Mammary microvascular endothelial cell (primary cell): ENCODE results near the gene PMF1. TPM values are rescaled to one million over a fixed set of nuclear protein-coding genes. Genes with fewer than 3 reads are reported as not detected.

Source experiments
- total RNA-seq: library from RNA; depleted of rRNA; stranded (reverse); fragments of >200 nt; gene quantifications from 2 replicates; pipeline ENCODE4 v1.2.3, GENCODE V29; 2015

The PMF1 gene
- total RNA-seq = 102 and 103 TPM in 2 replicates

DNA sequence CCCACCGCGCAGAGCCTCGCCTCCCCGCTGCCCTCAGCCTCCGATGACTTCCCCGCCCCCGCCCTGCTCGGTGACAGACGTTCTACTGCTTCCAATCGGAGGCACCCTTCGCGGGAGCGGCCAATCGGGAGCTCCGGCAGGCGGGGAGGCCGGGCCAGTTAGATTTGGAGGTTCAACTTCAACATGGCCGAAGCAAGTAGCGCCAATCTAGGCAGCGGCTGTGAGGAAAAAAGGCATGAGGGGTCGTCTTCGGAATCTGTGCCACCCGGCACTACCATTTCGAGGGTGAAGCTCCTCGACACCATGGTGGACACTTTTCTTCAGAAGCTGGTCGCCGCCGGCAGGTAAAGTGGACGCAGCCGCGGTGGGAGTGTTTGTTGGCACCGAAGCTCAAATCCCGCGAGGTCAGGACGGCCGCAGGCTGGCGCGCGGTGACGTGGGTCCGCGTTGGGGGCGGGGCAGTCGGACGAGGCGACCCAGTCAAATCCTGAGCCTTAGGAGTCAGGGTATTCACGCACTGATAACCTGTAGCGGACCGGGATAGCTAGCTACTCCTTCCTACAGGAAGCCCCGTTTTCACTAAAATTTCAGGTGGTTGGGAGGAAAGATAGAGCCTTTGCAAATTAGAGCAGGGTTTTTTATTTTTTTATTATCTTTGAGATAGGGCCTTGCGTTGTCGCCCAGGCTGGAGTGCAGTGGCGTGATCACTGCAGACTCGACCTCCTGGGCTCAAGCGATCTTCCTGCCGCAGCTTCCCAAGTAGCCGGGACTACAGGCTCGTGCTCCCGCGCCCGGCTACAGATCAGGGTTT lies at the start of gene PMF1:
Gene PMF1, plus strand, starts transcription at position 175 of the 811 bp plus-strand sequence. Its CDS starts 9 bp downstream, at position 184.

DNA sequence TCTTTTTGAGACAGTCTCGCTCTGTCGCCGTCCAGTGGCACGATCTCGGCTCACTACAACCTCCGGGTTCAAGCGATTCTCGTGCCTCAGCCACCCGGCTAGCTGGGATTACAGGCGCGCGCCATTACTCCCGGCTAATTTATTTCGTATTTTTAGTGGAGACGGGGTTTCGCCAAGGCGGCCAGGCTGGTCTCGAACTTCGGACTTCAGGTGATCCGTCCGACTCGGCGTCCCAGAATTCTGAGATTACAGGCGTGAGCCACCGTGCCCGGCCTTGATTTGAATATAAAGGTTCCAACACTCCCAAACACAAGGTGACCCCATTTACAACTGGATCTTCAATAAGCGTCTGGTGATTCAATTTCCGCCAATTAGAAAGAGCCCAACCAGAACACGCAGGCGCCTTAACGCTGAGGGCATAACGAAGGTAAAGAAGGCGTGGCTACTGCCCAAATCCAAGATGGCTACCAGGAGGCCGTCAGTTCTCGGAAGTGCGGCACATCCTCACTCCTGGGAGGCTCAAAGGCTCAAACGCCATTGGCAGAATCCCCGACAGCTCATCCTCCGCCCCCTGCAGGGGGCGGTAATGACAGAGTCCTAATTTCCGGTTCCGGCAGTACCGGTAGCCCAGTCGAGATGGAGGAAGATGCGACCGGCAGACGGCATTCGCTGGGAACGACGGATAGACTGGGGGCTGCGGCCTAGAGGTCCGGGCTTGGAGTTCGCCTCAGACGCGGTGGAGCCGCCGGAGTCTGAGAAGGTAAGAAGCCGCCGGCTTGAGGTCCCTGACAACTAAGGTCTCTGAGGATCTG lies 19.1 kb upstream of the PMF1 start, which contains the start of gene SLC25A44:
Gene SLC25A44, plus strand, starts transcription at position 617 of the 812 bp plus-strand sequence. CDS start 5,744 bp downstream, outside the sequence.

DNA sequence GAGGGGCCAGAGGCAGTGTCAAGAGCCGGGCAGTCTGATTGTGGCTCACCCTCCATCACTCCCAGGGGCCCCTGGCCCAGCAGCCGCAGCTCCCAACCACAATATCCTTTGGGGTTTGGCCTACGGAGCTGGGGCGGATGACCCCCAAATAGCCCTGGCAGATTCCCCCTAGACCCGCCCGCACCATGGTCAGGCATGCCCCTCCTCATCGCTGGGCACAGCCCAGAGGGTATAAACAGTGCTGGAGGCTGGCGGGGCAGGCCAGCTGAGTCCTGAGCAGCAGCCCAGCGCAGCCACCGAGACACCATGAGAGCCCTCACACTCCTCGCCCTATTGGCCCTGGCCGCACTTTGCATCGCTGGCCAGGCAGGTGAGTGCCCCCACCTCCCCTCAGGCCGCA lies 29.1 kb downstream of the PMF1 start, which contains the start of gene BGLAP:
Gene BGLAP, plus strand, starts transcription at position 259 of the 400 bp plus-strand sequence. Its CDS starts 48 bp downstream, at position 307.

GRCh38 chr1:156247460-156248322 lies 34.9 kb downstream of the PMF1 start, which contains the start of gene PAQR6:
TSS of gene PAQR6 (minus strand) at chr1:156248056. CDS start at chr1:156246731, 1,325 bp downstream.

DNA sequence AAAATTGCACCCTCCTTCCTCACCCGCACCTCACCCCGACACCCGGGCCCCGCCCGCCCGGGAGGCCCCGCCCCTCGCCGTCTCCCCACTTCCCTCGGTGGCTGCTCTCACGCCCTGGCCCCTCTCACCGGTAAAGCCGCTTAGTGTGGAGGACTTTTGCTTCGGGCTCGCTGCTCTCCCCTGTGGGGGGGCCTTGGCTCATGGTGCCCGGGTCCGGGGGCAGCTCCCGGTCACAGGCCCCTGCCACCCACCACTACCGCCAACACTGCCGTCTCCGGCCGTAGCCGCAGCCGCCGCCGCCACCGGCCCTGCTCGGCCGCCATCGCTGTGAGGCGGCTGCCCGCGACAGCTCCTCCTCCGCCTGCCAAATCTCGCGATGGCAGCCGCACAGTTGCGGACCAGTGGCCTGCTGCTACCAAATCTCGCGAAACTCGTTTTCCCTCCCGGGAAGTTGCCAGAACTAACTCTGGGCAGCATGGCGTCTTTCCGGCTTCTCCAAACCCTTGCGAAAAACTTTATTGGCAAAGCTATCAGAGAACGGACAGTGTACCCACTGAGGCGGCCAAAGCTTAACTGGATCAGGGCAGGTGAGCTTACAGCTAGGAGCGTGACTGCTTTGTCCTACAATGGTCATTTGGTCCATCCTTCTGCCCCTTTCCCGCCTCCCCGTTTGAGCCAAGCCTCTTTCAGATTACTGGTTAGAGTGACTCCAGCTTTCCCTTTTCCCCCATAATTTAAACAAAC lies 69.8 kb downstream of the PMF1 start, which contains the start of gene SMG5:
Gene SMG5, minus strand, starts transcription at position 347 of the 744 bp plus-strand sequence. Its CDS starts 145 bp downstream, at position 202.

GRCh38 chr1:156284112-156284511 lies 71.3 kb downstream of the PMF1 start, which contains the start of gene TMEM79:
TSS of gene TMEM79 (plus strand) at chr1:156284325. CDS start at chr1:156285227, 902 bp downstream.

Other genes starting within 250 kb of the PMF1 start
- gene ARHGEF2, start 234.5 kb upstream of the PMF1 start, total RNA-seq = 79.5 and 79.9 TPM in 2 replicates
- gene SSR2, start 192.1 kb upstream of the PMF1 start, total RNA-seq = 460 and 503 TPM in 2 replicates
- 30.1 and 30.8 TPM in 2 replicates for gene UBQLN4, start 159.2 kb upstream of the PMF1 start, total RNA-seq
- gene LAMTOR2, start 158.2 kb upstream of the PMF1 start, total RNA-seq = 93.0 and 94.1 TPM in 2 replicates
- gene RAB25, start 151.8 kb upstream of the PMF1 start, total RNA-seq = not detected in 2 replicates
- 1.8 and 2.8 TPM in 2 replicates for gene MEX3A, start 130.5 kb upstream of the PMF1 start, total RNA-seq
- gene LMNA, start 98.3 kb upstream of the PMF1 start, total RNA-seq = 1,062 and 1,120 TPM in 2 replicates
- gene SEMA4A, start 59.4 kb upstream of the PMF1 start, total RNA-seq = 0.49 and 1.1 TPM in 2 replicates
- gene SLC25A44, start 18.9 kb upstream of the PMF1 start, total RNA-seq = 15.1 and 17.5 TPM in 2 replicates
- gene BGLAP, start 29.2 kb downstream of the PMF1 start, total RNA-seq = not detected in 2 replicates
- 0.20 TPM in 1 of 2 replicates, not detected in the other for gene PAQR6, start 35.0 kb downstream of the PMF1 start, total RNA-seq
- gene SMG5, start 69.8 kb downstream of the PMF1 start, total RNA-seq = 72.1 and 76.0 TPM in 2 replicates
- gene TMEM79, start 71.3 kb downstream of the PMF1 start, total RNA-seq = 1.6 and 2.3 TPM in 2 replicates
- gene GLMP, start 82.7 kb downstream of the PMF1 start, total RNA-seq = 105 and 123 TPM in 2 replicates
- not detected in 2 replicates for gene VHLL, start 86.3 kb downstream of the PMF1 start, total RNA-seq
- gene CCT3, start 125.3 kb downstream of the PMF1 start, total RNA-seq = 398 and 431 TPM in 2 replicates
- 2.4 TPM in 1 of 2 replicates, not detected in the other for gene TSACC, start 125.5 kb downstream of the PMF1 start, total RNA-seq
- not detected in 2 replicates for gene RHBG, start 156.2 kb downstream of the PMF1 start, total RNA-seq